Measurements from ENCODE around the gene CBX6.

Gene CBX6

DNA sequence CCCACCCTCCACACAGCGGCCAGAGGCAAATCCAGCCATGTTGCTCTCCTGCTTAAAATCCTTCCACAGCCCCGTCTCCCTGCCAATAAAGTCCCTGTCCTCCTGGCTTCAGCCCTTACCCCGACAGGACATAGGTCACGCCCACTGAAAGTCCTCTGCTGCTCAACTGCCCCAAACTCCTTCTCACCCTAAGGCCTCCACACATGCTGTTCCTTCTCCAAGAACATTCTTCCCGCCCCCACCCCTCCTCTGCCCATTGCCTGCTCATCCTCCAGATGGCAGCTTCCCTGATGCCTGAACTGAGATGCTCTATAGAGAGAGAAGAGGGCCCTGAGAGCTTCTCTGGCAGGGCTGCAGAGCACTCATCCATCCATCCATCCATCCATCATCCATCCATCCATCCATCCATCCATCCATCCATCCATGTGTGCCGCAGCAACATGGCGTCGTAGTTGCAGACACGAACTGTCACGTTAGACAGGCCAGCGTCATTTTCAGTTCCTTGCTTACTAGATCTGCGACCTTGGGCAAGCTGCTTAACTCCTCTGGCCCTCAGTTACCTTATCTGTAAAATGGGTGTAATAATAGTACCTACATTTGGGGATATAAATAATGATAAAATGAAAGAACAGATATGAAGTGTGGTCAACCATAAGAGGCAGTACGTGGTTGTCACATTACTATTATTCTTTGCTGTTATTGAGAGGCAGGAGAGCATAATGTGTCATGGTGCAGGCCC, 37.6 kb downstream of the CBX6 start:
- no peak overlapping the region for H4K91ac ChIP-seq (ENCODE audit: low read depth, low read length, poor library complexity)
- H3K79me1 ChIP-seq (ENCODE audit: low read depth, low read length) = peaks cover 4% of the 10 kb centered on the region
- H3K27ac ChIP-seq (replicated peaks; ENCODE audit: low read length) = no peak overlapping the region
- no peak overlapping the region for H2BK15ac ChIP-seq (ENCODE audit: low read length)
- H3K4me1 ChIP-seq (ENCODE audit: control insufficient read depth in 2 of 2, insufficient read depth in 1 of 2, low read depth in 1 of 2, low read length in 2 of 2) = peaks cover 0 to 3% of the 10 kb centered on the region in 2 donors
- no peak overlapping the region for H3K14ac ChIP-seq (ENCODE audit: low read length)
- H2AFZ ChIP-seq (ENCODE audit: low read length) = no peak overlapping the region
- H3K27me3 ChIP-seq (ENCODE audit: control insufficient read depth in 3 of 3, insufficient read depth in 3 of 3, low read depth in 1 of 3, low read length in 3 of 3) = peaks cover 0 to 60% (median 2%) of the 10 kb centered on the region in 3 experiments
- H3K4me2 ChIP-seq (ENCODE audit: insufficient read depth, low read length, poor library complexity, severe bottlenecking) = no peak overlapping the region
- H2BK120ac ChIP-seq (ENCODE audit: low read depth, low read length) = no peak overlapping the region
- no peaks in the 10 kb centered on the region for H3K9me3 ChIP-seq (replicated peaks in 1 of 2; ENCODE audit: control insufficient read depth in 2 of 2, insufficient read depth in 1 of 2, low read depth in 1 of 2, low read length in 2 of 2)
- H2BK12ac ChIP-seq (ENCODE audit: low read length) = no peak overlapping the region
- no peak overlapping the region for H3K4me3 ChIP-seq (ENCODE audit: low read length in 2 of 2)
- no peak overlapping the region for H3K18ac ChIP-seq (ENCODE audit: low read length)
- no CpG with 5 or more reads among the region's 13 CpGs for WGBS, 2 donors (ENCODE audit: extremely low coverage in 2 of 2, insufficient read length in 2 of 2, insufficient replicate concordance in 1 of 2)
- H4K8ac ChIP-seq (ENCODE audit: low read depth, low read length) = no peak overlapping the region
- H2BK5ac ChIP-seq (ENCODE audit: low read length) = no peak overlapping the region
- no peak overlapping the region for H2AK5ac ChIP-seq (ENCODE audit: low read depth, low read length)
- no peak overlapping the region for H3K4ac ChIP-seq (ENCODE audit: low read length)
- H3K23ac ChIP-seq (ENCODE audit: low read depth, low read length, poor library complexity) = no peak overlapping the region
- H3K9ac ChIP-seq (ENCODE audit: low read depth, low read length, poor library complexity) = no peak overlapping the region
- no peaks in the 10 kb centered on the region for H3K36me3 ChIP-seq (replicated peaks in 1 of 2; ENCODE audit: control insufficient read depth in 2 of 2, insufficient read depth in 2 of 2, low read length in 2 of 2)
- DNase-seq (ENCODE audit: low spot score) = no peak

DNA sequence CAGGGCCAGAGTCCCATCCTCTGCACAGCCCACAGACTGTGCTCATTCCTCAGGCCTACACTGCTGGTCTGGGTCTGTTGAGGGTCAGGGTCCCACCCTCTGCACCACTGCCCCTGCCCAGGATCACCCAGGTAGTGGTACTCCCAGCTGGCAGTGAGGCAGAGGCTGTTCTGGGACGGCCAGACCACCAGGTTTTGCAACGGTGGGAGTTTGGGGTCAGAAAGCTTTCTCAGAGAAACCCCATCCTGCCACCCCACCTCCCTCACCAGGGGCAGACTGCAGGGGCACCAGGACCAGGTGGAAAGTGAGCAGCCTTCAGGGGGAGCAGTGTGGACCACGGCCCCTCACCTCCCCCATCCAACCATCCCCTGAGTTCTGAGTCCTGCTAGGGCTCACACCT, 39.0 kb downstream of the CBX6 start:
- H3K36me3 ChIP-seq (replicated peaks in 1 of 2; ENCODE audit: control insufficient read depth in 2 of 2, insufficient read depth in 2 of 2, low read length in 2 of 2) = no peaks in the 10 kb centered on the region
- H3K14ac ChIP-seq (ENCODE audit: low read length) = no peak overlapping the region
- peaks cover 0 to 3% of the 10 kb centered on the region in 2 donors for H3K4me1 ChIP-seq (ENCODE audit: control insufficient read depth in 2 of 2, insufficient read depth in 1 of 2, low read depth in 1 of 2, low read length in 2 of 2)
- H2BK5ac ChIP-seq (ENCODE audit: low read length) = peak overlapping the region; percentile 66
- H3K27me3 ChIP-seq (ENCODE audit: control insufficient read depth in 3 of 3, insufficient read depth in 3 of 3, low read depth in 1 of 3, low read length in 3 of 3) = peaks cover 0 to 63% (median 2%) of the 10 kb centered on the region in 3 experiments
- peak overlapping the region; percentile 89 for H3K23ac ChIP-seq (ENCODE audit: low read depth, low read length, poor library complexity)
- peaks cover 4% of the 10 kb centered on the region for H3K79me1 ChIP-seq (ENCODE audit: low read depth, low read length)
- H3K27ac ChIP-seq (replicated peaks; ENCODE audit: low read length) = no peak overlapping the region
- no peaks in the 10 kb centered on the region for H3K9me3 ChIP-seq (replicated peaks in 1 of 2; ENCODE audit: control insufficient read depth in 2 of 2, insufficient read depth in 1 of 2, low read depth in 1 of 2, low read length in 2 of 2)
- H4K91ac ChIP-seq (ENCODE audit: low read depth, low read length, poor library complexity) = no peak overlapping the region
- H4K8ac ChIP-seq (ENCODE audit: low read depth, low read length) = no peak overlapping the region
- peak overlapping the region; percentile 77 for H3K9ac ChIP-seq (ENCODE audit: low read depth, low read length, poor library complexity)
- peak overlapping the region; percentile 45 for H2BK15ac ChIP-seq (ENCODE audit: low read length)
- H2AK5ac ChIP-seq (ENCODE audit: low read depth, low read length) = peak overlapping the region; percentile 95
- no peak overlapping the region for H2AFZ ChIP-seq (ENCODE audit: low read length)
- no CpG with 5 or more reads among the region's 3 CpGs for WGBS, 2 donors (ENCODE audit: extremely low coverage in 2 of 2, insufficient read length in 2 of 2, insufficient replicate concordance in 1 of 2)
- no peak overlapping the region for H2BK120ac ChIP-seq (ENCODE audit: low read depth, low read length)
- peak overlapping the region; percentile 80 for H3K18ac ChIP-seq (ENCODE audit: low read length)
- no peak overlapping the region for H3K4me3 ChIP-seq (ENCODE audit: low read length in 2 of 2)
- DNase-seq (ENCODE audit: low spot score) = no peak
- no peak overlapping the region for H3K4ac ChIP-seq (ENCODE audit: low read length)
- H2BK12ac ChIP-seq (ENCODE audit: low read length) = no peak overlapping the region
- no peak overlapping the region for H3K4me2 ChIP-seq (ENCODE audit: insufficient read depth, low read length, poor library complexity, severe bottlenecking)

DNA sequence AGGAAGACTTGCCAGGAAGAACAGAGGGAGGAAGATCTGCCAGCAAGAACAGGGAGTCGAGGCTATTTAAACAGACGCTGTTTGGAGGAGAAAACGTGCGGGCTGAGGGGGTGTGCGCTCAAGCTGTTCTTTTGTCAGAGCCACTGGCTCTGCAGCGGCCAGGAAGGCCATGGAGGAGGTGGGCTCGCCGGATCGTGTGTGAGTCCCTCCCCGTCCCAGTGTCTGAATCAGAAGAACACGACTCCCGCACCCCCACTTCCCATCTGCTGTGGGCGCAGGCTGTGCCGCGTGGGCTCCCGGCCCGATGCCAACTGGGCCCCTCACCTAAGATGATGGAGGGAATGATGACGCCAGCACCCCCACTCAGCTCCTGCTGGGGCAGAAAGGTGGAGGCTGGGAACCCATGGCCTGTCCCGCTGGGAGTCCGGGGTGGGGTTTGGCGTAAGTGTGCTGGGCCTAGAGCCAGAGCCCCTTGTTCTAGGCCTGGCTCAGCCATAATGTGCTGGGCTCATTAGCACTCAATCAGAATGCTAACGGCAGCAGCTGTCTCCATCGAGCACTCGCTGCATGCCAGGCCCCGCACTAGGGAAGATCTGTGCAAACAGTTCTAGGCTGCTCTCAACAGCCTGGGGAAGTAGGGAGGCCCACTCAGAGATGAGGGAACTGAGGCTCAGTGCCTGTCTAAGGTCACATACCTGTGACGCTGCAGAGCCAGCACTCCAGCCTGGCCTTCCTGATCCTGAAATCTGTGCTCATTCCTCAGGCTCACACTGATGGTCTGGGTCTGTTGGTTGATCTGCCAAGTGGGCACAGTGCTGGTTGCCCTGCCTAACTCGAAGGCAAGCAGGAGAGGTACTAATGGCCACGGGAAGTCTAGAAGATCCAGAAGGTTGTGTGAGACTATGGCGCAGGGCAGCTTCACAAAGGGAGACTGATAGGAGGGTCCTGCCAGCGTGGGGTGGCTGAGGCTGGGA, 39.7 kb downstream of the CBX6 start:
- H3K4me1 ChIP-seq (ENCODE audit: control insufficient read depth in 2 of 2, insufficient read depth in 1 of 2, low read depth in 1 of 2, low read length in 2 of 2) = peaks cover 0 to 3% of the 10 kb centered on the region in 2 donors
- peak overlapping the region; percentile 43 for H3K23ac ChIP-seq (ENCODE audit: low read depth, low read length, poor library complexity)
- peak overlapping the region; percentile 95 for H2AK5ac ChIP-seq (ENCODE audit: low read depth, low read length)
- peaks cover 4% of the 10 kb centered on the region for H3K79me1 ChIP-seq (ENCODE audit: low read depth, low read length)
- WGBS, 2 donors (ENCODE audit: extremely low coverage in 2 of 2, insufficient read length in 2 of 2, insufficient replicate concordance in 1 of 2) = no CpG with 5 or more reads among the region's 30 CpGs
- no peak overlapping the region for H2AFZ ChIP-seq (ENCODE audit: low read length)
- H3K9ac ChIP-seq (ENCODE audit: low read depth, low read length, poor library complexity) = peak overlapping the region; percentile 77
- no peak overlapping the region for H3K4me2 ChIP-seq (ENCODE audit: insufficient read depth, low read length, poor library complexity, severe bottlenecking)
- H2BK15ac ChIP-seq (ENCODE audit: low read length) = peak overlapping the region; percentile 45
- H3K36me3 ChIP-seq (replicated peaks in 1 of 2; ENCODE audit: control insufficient read depth in 2 of 2, insufficient read depth in 2 of 2, low read length in 2 of 2) = no peaks in the 10 kb centered on the region
- no peak for DNase-seq (ENCODE audit: low spot score)
- H2BK120ac ChIP-seq (ENCODE audit: low read depth, low read length) = peak overlapping the region; percentile 61
- no peak overlapping the region for H3K4me3 ChIP-seq (ENCODE audit: low read length in 2 of 2)
- H3K14ac ChIP-seq (ENCODE audit: low read length) = no peak overlapping the region
- no peak overlapping the region for H4K91ac ChIP-seq (ENCODE audit: low read depth, low read length, poor library complexity)
- no peak overlapping the region for H3K27ac ChIP-seq (replicated peaks; ENCODE audit: low read length)
- H3K9me3 ChIP-seq (replicated peaks in 1 of 2; ENCODE audit: control insufficient read depth in 2 of 2, insufficient read depth in 1 of 2, low read depth in 1 of 2, low read length in 2 of 2) = no peaks in the 10 kb centered on the region
- H2BK5ac ChIP-seq (ENCODE audit: low read length) = peak overlapping the region; percentile 66
- no peak overlapping the region for H3K4ac ChIP-seq (ENCODE audit: low read length)
- peaks cover 0 to 63% (median 2%) of the 10 kb centered on the region in 3 experiments for H3K27me3 ChIP-seq (ENCODE audit: control insufficient read depth in 3 of 3, insufficient read depth in 3 of 3, low read depth in 1 of 3, low read length in 3 of 3)
- H4K8ac ChIP-seq (ENCODE audit: low read depth, low read length) = no peak overlapping the region
- peak overlapping the region; percentile 89 for H3K18ac ChIP-seq (ENCODE audit: low read length)
- H2BK12ac ChIP-seq (ENCODE audit: low read length) = no peak overlapping the region
